NCI-H1436 treated with DMSO at 0.1 percent for 48 hours (cell line): ENCODE results near the gene TBXAS1.

Experiments used
- DNase-seq: peaks from one replicate; lab custom pipeline; 2025; lab: John Stamatoyannopoulos, UW

The TBXAS1 gene

DNA sequence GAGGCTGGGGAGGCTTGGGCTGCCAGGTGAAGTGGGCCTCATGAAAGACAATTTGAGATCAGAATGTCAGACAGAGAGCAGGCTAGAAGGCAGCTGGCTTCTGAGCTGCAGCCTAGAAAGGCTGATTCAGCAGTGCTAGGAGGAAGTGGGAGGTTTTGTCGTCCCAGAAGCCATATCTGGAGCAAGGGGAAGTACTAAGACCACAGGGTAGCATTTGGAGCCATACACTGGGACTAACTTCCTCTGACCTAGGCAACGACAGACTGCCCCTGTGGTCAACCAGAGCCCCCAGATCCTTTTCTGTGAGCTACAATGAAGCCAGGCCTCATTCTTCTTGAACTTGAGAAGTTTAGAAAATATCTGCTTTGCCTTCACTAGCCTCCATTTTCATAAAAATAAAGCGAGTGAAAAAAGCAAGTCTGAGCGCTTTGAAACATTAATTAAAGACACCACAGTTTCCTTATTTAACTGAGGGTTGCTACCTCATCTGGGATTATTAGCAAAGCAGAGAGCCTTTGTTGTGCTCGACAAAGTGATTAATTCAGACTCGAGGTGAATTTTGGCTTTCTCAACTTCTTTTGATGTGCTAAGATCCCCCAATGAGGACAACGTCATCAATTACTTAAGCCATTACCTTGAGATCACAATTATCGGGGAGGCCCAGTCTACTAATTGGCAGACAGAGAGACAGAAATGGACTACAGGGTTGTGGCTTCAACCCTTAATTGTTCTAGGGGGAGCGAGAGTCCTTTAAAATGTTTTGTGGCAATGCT, 26.6 kb downstream of the TBXAS1 start:
- no peak for DNase-seq

DNA sequence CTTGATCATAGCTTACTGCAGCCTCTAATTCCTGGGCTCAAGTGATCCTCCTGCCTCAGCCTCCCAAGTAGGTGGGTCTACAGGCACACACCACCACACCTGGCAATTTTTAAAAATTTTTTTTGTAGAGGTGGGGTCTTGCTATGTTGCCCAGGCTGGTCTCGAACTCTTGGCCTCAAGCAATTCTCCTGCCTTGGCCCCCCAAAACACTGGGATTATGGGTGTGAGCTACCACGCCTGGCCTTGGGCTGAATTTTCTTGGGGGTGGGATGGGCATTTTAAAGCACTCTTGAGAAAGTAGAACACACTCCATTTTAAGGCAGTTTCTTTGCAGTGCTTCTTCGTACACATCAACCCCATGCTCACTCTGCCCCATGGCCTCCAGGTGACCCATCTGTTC, 28.7 kb downstream of the TBXAS1 start:
- no peak for DNase-seq

DNA sequence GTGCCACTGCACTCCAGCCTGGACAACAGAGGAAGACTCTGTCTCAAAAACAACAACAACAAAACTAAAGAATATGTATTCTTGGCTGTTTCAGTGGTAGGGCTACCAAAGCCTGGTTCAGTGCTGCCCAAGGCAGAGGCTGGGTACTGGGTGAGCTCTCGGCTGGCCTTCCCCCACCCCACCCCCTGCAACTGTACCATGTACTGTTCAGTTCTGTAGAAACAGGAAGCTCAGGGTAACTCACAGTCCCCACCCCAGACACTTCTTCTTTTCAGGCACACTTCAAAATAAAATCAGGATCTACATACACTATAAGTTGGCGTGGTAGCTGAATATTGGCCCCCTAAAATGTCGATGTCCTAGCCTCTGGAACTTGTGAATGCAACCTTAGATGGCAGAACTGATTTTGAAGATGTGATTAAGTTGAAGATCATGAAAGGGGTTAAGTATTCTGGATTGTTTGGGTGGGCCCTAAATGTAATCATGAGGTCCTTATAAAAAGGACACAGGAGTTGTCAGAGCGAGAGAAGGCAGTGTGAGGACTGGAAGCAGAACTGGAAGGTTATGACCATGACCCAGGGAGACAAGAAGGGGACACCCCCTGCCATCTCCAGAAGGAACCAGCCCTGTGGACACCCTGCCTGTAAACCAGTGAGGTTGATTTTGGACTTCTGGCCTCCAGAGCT, 31.2 kb downstream of the TBXAS1 start:
- no peak for DNase-seq

DNA sequence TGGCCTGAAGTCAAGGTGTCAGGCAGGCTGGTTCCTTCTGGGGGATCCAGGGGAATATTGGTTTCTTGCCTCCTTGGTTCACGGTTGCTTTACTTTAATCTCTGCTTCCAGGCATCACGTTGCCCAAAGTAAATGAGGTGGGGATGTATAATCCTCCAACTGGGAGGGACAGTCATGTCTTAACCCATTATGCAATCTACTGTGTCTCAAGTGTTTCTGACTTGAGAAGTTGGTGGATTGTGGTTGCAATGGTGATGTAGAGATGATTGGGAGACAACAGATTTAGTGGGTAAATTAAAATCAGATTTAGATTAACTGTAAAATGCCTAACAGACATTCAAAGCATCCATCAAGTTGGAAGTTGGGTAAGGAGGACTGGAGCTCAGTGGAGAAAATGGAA, 32.7 kb downstream of the TBXAS1 start:
- DNase-seq: no peak

- DNase-seq: no peak
Measured at GRCh38 chr7:139866047-139866837, 37.2 kb downstream of the TBXAS1 start.

DNA sequence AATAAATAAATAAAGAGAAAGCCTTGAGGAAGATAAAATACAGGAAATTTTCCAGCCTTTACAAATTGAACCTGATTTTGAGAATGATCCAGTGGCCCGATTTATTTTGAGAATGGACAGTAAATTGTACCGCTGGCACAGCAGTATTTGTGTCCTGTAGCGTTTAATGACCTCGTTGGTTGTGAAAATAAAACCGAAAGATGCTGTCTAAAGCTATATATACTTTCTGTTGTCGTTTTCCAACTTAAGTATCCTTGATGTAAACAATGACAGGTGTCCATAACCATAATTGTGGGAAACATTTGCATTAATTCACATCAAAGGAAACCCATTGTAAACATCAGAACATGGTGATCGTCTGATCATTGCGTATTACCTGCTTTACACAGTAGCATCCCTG, 38.8 kb downstream of the TBXAS1 start:
- no peak for DNase-seq

GRCh38 chr7:139869886-139870285, 40.8 kb downstream of the TBXAS1 start:
- DNase-seq: no peak

- DNase-seq: no peak
Measured at GRCh38 chr7:139870380-139870779, 41.3 kb downstream of the TBXAS1 start.

GRCh38 chr7:139871331-139871730, 42.3 kb downstream of the TBXAS1 start:
- no peak for DNase-seq

GRCh38 chr7:139871820-139872219, 42.8 kb downstream of the TBXAS1 start:
- DNase-seq: no peak

DNA sequence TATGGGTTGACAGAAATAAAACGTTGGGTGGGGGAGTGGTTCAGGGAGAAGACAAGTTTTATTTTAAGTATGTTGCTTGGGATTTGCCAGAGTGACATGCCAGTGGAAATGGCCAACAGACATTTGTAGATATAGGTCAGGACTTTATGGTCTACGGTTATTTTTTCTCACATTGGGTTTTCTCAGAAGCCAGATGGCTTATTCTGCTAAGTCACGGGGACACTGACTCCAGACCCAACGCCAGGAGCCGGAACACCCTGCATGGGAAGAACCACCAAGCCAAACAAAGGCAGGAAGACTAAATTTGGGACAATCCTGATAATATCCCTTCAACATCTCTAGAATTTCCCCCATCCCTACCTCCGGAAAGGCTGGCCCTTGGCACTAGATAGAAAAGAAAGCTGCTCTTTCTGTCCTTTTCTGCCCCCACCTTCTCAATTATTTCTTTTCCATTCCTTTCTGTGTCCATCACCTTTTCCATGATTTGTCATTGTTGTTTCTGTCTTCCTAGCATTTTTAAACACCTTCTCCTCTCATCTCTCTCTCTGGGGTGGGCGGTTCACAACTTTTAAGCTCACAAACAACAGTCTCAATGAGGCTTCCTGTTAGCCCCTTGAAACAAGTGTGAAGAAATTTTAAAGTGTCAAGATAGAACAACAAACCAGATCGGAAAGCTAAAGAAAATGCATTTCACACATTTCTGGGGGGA, 44.7 kb downstream of the TBXAS1 start:
- DNase-seq: no peak

GRCh38 chr7:139874302-139874629, 45.2 kb downstream of the TBXAS1 start:
- no peak for DNase-seq

DNA sequence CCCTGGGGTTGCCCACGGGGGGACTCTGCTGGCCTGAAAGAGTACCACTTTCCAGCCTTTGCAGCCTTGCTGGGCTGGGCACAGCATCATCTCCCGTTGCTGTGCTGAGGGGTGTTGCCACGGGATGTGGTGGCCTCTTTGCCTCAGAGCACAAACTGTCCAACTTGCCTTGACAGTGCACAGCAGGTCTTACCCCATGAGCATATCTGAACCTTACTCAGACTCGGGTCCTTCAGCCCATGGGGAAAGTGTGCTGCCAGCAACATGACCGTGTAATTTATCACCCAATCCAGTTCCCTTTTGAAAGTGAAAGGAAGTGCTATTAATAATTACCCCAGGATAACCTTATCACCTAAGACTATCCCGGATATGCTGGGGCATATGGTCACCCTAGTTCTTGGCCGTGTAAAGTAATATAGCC, 46.8 kb downstream of the TBXAS1 start:
- DNase-seq: no peak

DNA sequence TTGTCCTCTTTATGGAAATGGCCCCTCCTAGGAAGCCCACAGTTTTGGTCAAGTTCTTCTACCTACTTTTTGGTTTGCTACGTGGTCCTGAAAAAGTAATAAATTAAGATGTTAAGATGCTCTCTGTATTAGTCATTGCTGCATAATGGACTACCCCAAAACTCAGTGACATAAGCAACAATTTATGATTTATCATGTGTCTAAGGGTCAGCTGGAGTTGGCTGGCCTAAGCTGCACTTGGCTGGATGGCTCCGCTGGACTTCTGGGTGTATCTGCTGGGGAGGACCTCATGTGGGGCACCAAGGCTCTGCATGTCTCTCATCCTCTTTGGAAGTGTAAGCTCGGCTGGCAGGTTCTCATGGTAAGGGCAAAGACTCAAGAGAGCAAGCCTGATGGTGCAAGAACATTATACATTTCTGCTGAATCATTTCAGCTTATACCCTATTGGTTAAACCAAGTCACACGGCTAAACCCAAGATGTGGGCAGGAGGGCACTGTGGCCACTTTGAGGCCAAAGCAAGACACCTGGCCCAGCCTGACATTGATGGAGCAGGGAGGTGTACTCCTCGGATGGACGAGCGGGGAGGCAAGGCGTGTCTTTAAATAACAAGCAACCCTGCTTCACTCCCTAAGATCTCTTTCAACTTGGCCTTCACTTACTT, 47.7 kb downstream of the TBXAS1 start:
- no peak for DNase-seq

DNA sequence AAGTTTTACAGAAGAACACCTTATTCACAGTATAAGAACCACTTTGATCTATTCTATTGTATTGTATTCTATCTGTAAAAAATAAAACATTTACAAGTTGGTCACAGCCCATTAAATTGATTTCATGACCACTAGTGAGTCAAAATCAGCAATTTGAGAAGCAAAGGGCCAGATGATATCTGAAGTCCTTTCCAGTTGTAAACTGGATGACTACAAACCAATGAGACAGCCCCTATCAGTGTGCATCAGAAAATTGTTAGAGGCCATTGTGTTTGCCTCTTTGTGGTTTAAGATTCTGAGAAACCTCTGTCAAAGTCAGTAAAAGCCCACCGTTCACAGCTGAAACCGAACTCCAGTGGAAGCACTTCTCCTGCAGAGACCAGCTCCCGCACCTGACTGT, 54.8 kb downstream of the TBXAS1 start:
- no peak for DNase-seq

DNA sequence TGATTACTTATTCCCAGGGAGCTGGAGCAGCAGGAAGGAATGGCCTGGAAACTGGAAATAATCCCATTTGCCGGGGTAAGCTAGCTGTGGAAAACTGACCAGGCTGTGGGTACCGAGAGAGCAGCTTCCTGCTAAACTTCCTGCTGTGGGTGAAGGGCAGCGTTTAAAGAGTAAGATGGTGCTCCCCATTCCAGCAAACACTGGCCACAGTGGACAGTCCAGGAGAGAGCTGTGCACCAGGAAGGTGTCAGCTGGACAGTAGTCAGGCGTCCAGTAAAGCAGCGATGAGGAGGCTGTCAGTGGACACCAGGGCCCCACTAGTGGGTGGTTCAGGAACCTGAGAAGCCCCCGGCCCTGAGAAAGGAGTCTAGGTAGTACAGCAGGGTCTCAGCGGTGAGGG, 55.4 kb downstream of the TBXAS1 start:
- DNase-seq: no peak

GRCh38 chr7:139885511-139885910, 56.4 kb downstream of the TBXAS1 start:
- no peak for DNase-seq

DNA sequence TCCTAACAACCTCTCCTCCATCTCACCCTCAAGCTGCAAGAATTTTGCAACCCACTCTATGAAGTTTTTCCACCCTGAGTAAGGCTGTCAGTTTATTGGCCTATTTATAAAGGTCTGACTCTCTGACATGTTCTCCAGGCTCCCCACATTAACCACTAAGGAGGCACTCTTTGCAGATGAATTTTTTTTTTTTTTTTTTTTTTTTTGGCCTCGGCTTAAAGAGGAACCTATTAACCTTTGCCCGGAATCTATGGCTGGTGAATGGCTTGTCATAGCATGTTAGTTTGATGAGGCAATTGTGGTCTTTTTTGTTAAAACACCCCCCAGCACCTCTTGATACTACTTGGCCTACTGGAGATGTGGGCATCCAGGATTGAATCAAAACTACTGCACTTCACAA, 57.1 kb downstream of the TBXAS1 start:
- no peak for DNase-seq

- no peak for DNase-seq
Measured at GRCh38 chr7:139886899-139887298, 57.8 kb downstream of the TBXAS1 start.

- no peak for DNase-seq
Measured at GRCh38 chr7:139887992-139888481, 59.0 kb downstream of the TBXAS1 start.

- no peak for DNase-seq
Measured at GRCh38 chr7:139889186-139889871, 60.3 kb downstream of the TBXAS1 start.
